Epithelial cell of proximal tubule (primary cell): ENCODE measurements around the gene KIF1B. TPM values are rescaled to one million over a fixed set of nuclear protein-coding genes. Genes with fewer than 3 reads are reported as not detected.

Experiments
- DNase-seq: peaks from one replicate; pipeline ENCODE4 v3.0.0-alpha.2; 2011; ENCODE audit warnings: low read depth
- H3K4me3 ChIP-seq: 2 replicates; pipeline ENCODE4 v1.5.1; 2011; ENCODE audit warnings: low read depth, mild to moderate bottlenecking, low read length
- CTCF ChIP-seq: conservative IDR thresholded peaks from 2 replicates; pipeline ENCODE4 v1.5.1; 2012; ENCODE audit warnings: low read depth, mild to moderate bottlenecking, low read length
- total RNA-seq: library from RNA; depleted of rRNA; stranded (reverse); fragments of >200 nt; gene quantifications from 2 replicates; pipeline ENCODE4 v1.2.3, GENCODE V29; 2015

The KIF1B gene
- total RNA-seq, 1 donor from 2014 or later = 20.9 TPM

- no peak overlapping the region for H3K4me3 ChIP-seq
Measured at GRCh38 chr1:10347109-10347508, 136.7 kb downstream of the KIF1B start.

GRCh38 chr1:10353282-10353681 is 142.9 kb downstream of the KIF1B start:
- no peak overlapping the region for H3K4me3 ChIP-seq
- TF ChIP-seq CTCF = no peak
- no peak for DNase-seq

More at GRCh38 chr1:10347109-10347508, 136.7 kb downstream of the KIF1B start:
- TF ChIP-seq CTCF = no peak
- no peak for DNase-seq

- TF ChIP-seq CTCF = no peak
Measured at GRCh38 chr1:10353693-10354092, 143.3 kb downstream of the KIF1B start.

GRCh38 chr1:10360045-10360444 is 149.7 kb downstream of the KIF1B start:
- DNase-seq = no peak
- no peak for TF ChIP-seq CTCF
- H3K4me3 ChIP-seq = no peak overlapping the region

More at GRCh38 chr1:10353693-10354092, 143.3 kb downstream of the KIF1B start:
- no peak overlapping the region for H3K4me3 ChIP-seq
- DNase-seq = no peak

GRCh38 chr1:10361515-10361914 is 151.1 kb downstream of the KIF1B start:
- no peak for DNase-seq
- H3K4me3 ChIP-seq = no peak overlapping the region
- TF ChIP-seq CTCF = no peak

GRCh38 chr1:10368194-10368593 is 157.8 kb downstream of the KIF1B start:
- TF ChIP-seq CTCF = no peak
- no peak overlapping the region for H3K4me3 ChIP-seq
- DNase-seq = no peak

- no peak overlapping the region for H3K4me3 ChIP-seq
- no peak for TF ChIP-seq CTCF
- DNase-seq = no peak
Measured at GRCh38 chr1:10374442-10374860, 164.1 kb downstream of the KIF1B start.
